HCT116 (cell line): Measurements from ENCODE around the gene LRRFIP2. TPM values are rescaled to one million over a fixed set of nuclear protein-coding genes. Genes with fewer than 3 reads are reported as not detected.

Experiments used
- ATAC-seq: fragments of 200-7000 bp; cut with Tn5 transposase; 2 replicates; pipeline ENCODE4 v1.9.1; 2020; ENCODE audit warnings: mild to moderate bottlenecking, moderate library complexity
- BruUV-seq: library from RNA; stranded (reverse); fragments of 400-500 nt; replicated peaks from 2 replicates; lab custom pipeline; 2021; lab: Mats Ljungman, UMichigan
- CTCF ChIA-PET: fragments of 300-600 bp; sonication (Branson Sonifier 250); formaldehyde crosslinking; loops from one replicate; lab custom pipeline; 2021; ENCODE audit warnings: antibody characterized with exemption; lab: Charles Lee
- POLR2A ChIA-PET: fragments of 300-600, 350-600 bp; sonication (Branson Sonifier 250); formaldehyde crosslinking; loops from one replicate; lab custom pipeline; 2021; ENCODE audit warnings: antibody characterized with exemption; lab: Charles Lee
- RAD21 ChIA-PET, 2 experiments: fragments of 300-600 bp; sonication (Branson Sonifier 250); formaldehyde crosslinking; loops; one replicate each; lab custom pipeline; 2023; ENCODE audit warnings: low total read pairs in 2 of 2; ENCODE audit not compliant: uncharacterized antibody in 2 of 2, unreplicated experiment in 2 of 2, low non-redundant PET in 1 of 2; lab: Charles Lee
- DNase-seq: peaks from one replicate; pipeline ENCODE4 v3.0.0-alpha.2; 2010; ENCODE audit warnings: low read depth, low spot score
- H2AFZ ChIP-seq: fragments of 200-600 bp; shearing (Covaris generic), sonication (generic); 2 replicates; pipeline ENCODE4 v1.6.1; 2017; ENCODE audit warnings: low read depth, mixed run types, mixed read lengths, antibody characterized with exemption, low read length; ENCODE audit not compliant: poor library complexity, severe bottlenecking
- H3K27ac ChIP-seq: 2 replicates; pipeline ENCODE4 v1.5.1; 2012; ENCODE audit warnings: low read depth, low read length
- H3K27me3 ChIP-seq: fragments of 200-600 bp; sonication (generic); 2 replicates; pipeline ENCODE4 v1.6.1; 2016; ENCODE audit warnings: mixed run types, low read length, mixed read lengths; ENCODE audit not compliant: insufficient read depth
- H3K36me3 ChIP-seq, 2 experiments: fragments of 200-500 bp in 1 of 2; fragments of 200-600 bp in 1 of 2; sonication (Bioruptor generic) in 1 of 2; sonication (generic) in 1 of 2; 2 replicates each; pipeline versions ENCODE4 v1.5.1 to v1.6.1; 2014 to 2016; ENCODE audit warnings: low read length in 2 of 2, inconsistent platforms in 1 of 2, mixed read lengths in 1 of 2, mixed run types in 1 of 2; ENCODE audit not compliant: insufficient read depth in 2 of 2, control insufficient read depth in 1 of 2
- H3K4me1 ChIP-seq, 2 experiments: fragments of 200-600 bp in 1 of 2; sonication (generic) in 1 of 2; 2 replicates each; pipeline versions ENCODE4 v1.5.1 to v1.6.1; 2012 to 2017; ENCODE audit warnings: low read length in 2 of 2, inconsistent platforms in 1 of 2, mild to moderate bottlenecking in 1 of 2, mixed read lengths in 1 of 2, mixed run types in 1 of 2, moderate library complexity in 1 of 2; ENCODE audit not compliant: insufficient read depth in 2 of 2, control insufficient read depth in 1 of 2
- H3K4me2 ChIP-seq: fragments of 200-600 bp; sonication (generic); 2 replicates; pipeline ENCODE4 v1.6.1; 2017; ENCODE audit warnings: mixed run types, low read length, mixed read lengths
- H3K4me3 ChIP-seq, 2 experiments: fragments of 200-600 bp in 1 of 2; sonication (generic) in 1 of 2; replicated peaks in 1 of 2; 2 replicates each; pipeline ENCODE4 v1.5.1; 2011 to 2016; ENCODE audit warnings: low read length in 2 of 2, control low read depth in 1 of 2, low read depth in 1 of 2, mild to moderate bottlenecking in 1 of 2, mixed read lengths in 1 of 2, mixed run types in 1 of 2
- H3K79me2 ChIP-seq: fragments of 200-600 bp; sonication (generic); 2 replicates; pipeline ENCODE4 v1.6.1; 2017; ENCODE audit warnings: mild to moderate bottlenecking, mixed run types, low read length, moderate library complexity, mixed read lengths; ENCODE audit not compliant: insufficient read depth
- H3K9ac ChIP-seq: fragments of 200-600 bp; sonication (generic); 2 replicates; pipeline ENCODE4 v1.6.1; 2016; ENCODE audit warnings: low read length, mixed read lengths
- H3K9me2 ChIP-seq: fragments of 200-600 bp; sonication (generic), shearing (Covaris generic); 2 replicates; pipeline ENCODE4 v1.6.1; 2017; ENCODE audit warnings: mixed run types, mild to moderate bottlenecking, moderate library complexity; ENCODE audit not compliant: insufficient read depth
- H3K9me3 ChIP-seq, 2 experiments: fragments of 200-500 bp in 1 of 2; fragments of 200-600 bp in 1 of 2; sonication (Bioruptor generic) in 1 of 2; sonication (generic) in 1 of 2; 2 replicates each; pipeline ENCODE4 v1.6.1; 2014 to 2017; ENCODE audit warnings: low read length in 2 of 2, mixed read lengths in 2 of 2, inconsistent platforms in 1 of 2, low read depth in 1 of 2, mild to moderate bottlenecking in 1 of 2, mixed run types in 1 of 2, moderate library complexity in 1 of 2; ENCODE audit not compliant: control insufficient read depth in 1 of 2, insufficient read depth in 1 of 2
- H4K20me1 ChIP-seq: fragments of 200-600 bp; sonication (generic), shearing (Covaris generic); 2 replicates; pipeline ENCODE4 v1.6.1; 2017; ENCODE audit warnings: mixed run types, mild to moderate bottlenecking, moderate library complexity; ENCODE audit not compliant: insufficient read depth
- CBX3 ChIP-seq: IDR thresholded peaks from 2 replicates; pipeline ENCODE4 v1.6.1; 2012; ENCODE audit warnings: low read depth
- CEBPB ChIP-seq: IDR thresholded peaks from 2 replicates; pipeline ENCODE4 v1.6.1; 2012; ENCODE audit warnings: low read depth
- EGR1 ChIP-seq: IDR thresholded peaks from 2 replicates; pipeline ENCODE4 v1.6.1; 2012; ENCODE audit warnings: low read depth
- ELF1 ChIP-seq: IDR thresholded peaks from 2 replicates; pipeline ENCODE4 v1.6.1; 2012; ENCODE audit warnings: low read depth, borderline replicate concordance
- EZH2 ChIP-seq: fragments of 200-600 bp; sonication (generic); IDR thresholded peaks from 2 replicates; pipeline ENCODE4 v1.6.1; 2017; ENCODE audit warnings: antibody characterized with exemption, mixed run types
- FOSL1 ChIP-seq: IDR thresholded peaks from 2 replicates; pipeline ENCODE4 v1.6.1; 2012; ENCODE audit warnings: low read depth
- POLR2A ChIP-seq: IDR thresholded peaks from 2 replicates; pipeline ENCODE4 v1.7.0; 2011; ENCODE audit warnings: borderline replicate concordance; ENCODE audit not compliant: insufficient read depth, insufficient read length; ENCODE audit errors: extremely low read depth
- POLR2AphosphoS5 ChIP-seq: IDR thresholded peaks from 2 replicates; pipeline ENCODE4 v1.6.1; 2011; ENCODE audit warnings: mild to moderate bottlenecking, low read depth, low read length, moderate library complexity
- RAD21 ChIP-seq: IDR thresholded peaks from 2 replicates; pipeline ENCODE4 v1.6.1; 2012; ENCODE audit warnings: low read depth, mild to moderate bottlenecking
- REST ChIP-seq: IDR thresholded peaks from 2 replicates; pipeline ENCODE4 v1.6.1; 2012; ENCODE audit warnings: low read depth
- SIN3A ChIP-seq: IDR thresholded peaks from 2 replicates; pipeline ENCODE4 v1.6.1; 2012; ENCODE audit warnings: low read depth
- SP1 ChIP-seq: IDR thresholded peaks from 2 replicates; pipeline ENCODE4 v1.6.1; 2012; ENCODE audit warnings: low read depth
- SRF ChIP-seq: IDR thresholded peaks from 2 replicates; pipeline ENCODE4 v1.6.1; 2012; ENCODE audit warnings: low read depth
- TCF7L2 ChIP-seq: IDR thresholded peaks from 2 replicates; pipeline ENCODE4 v1.7.0; 2011; ENCODE audit warnings: borderline replicate concordance, inconsistent platforms; ENCODE audit not compliant: insufficient read depth, insufficient read length; ENCODE audit errors: extremely low read depth
- YY1 ChIP-seq: IDR thresholded peaks from 2 replicates; pipeline ENCODE4 v1.6.1; 2011; ENCODE audit warnings: low read length, low read depth, moderate library complexity, mild to moderate bottlenecking; ENCODE audit not compliant: insufficient replicate concordance; ENCODE audit errors: extremely low read depth
- ZFX ChIP-seq: fragments of 450-650 bp; IDR thresholded peaks from 2 replicates; pipeline ENCODE4 v1.6.1; 2017
- intact Hi-C: fragments of 100-400 bp; cut with micrococcal nuclease; formaldehyde crosslinking; loops from 2 replicates; pipeline ENCODE4 v1.10.0; 2022
- total RNA-seq: library from RNA; stranded (reverse); gene quantifications from one replicate; pipeline ENCODE4 v1.2.1, GENCODE V29; 2021; ENCODE audit not compliant: unreplicated experiment
- TF ChIP-seq, protein P1 (sequence below), 3 experiments: fragments of 200-600 bp in 1 of 3; sonication (generic) in 1 of 3; IDR thresholded peaks in 2 of 3; conservative IDR thresholded peaks in 1 of 3; 2 replicates each; pipeline ENCODE4 v1.5.1; 2012 to 2017; ENCODE audit warnings: low read depth in 2 of 3, low read length in 2 of 3, antibody characterized with exemption in 1 of 3, borderline replicate concordance in 1 of 3, control low read depth in 1 of 3, mild to moderate bottlenecking in 1 of 3, mixed read lengths in 1 of 3, mixed run types in 1 of 3, moderate library complexity in 1 of 3; ENCODE audit not compliant: insufficient read depth in 1 of 3

Gene LRRFIP2
- total RNA-seq, 1 experiment from 2014 or later, result 27.0 TPM

GRCh38 chr3:37100411-37100810, 74.0 kb downstream of the LRRFIP2 start (continued):
- TF ChIP-seq REST (no peak), SP1 (no peak), ZFX (no peak)
- TF ChIP-seq, all 23 proteins: peak for 0

- H3K36me3 ChIP-seq, result no peaks in the 10 kb centered on the region
- TF ChIP-seq EZH2 (no peak), CEBPB (no peak), ZFX (no peak), YY1 (no peak), CBX3 (no peak), FOSL1 (no peak), RAD21 (no peak), SIN3A (no peak), POLR2A (no peak), POLR2AphosphoS5 (no peak), EGR1 (no peak), REST (no peak), TCF7L2 (no peak), SP1 (no peak), SRF (no peak), ELF1 (no peak)
- TF ChIP-seq, protein P1, sequence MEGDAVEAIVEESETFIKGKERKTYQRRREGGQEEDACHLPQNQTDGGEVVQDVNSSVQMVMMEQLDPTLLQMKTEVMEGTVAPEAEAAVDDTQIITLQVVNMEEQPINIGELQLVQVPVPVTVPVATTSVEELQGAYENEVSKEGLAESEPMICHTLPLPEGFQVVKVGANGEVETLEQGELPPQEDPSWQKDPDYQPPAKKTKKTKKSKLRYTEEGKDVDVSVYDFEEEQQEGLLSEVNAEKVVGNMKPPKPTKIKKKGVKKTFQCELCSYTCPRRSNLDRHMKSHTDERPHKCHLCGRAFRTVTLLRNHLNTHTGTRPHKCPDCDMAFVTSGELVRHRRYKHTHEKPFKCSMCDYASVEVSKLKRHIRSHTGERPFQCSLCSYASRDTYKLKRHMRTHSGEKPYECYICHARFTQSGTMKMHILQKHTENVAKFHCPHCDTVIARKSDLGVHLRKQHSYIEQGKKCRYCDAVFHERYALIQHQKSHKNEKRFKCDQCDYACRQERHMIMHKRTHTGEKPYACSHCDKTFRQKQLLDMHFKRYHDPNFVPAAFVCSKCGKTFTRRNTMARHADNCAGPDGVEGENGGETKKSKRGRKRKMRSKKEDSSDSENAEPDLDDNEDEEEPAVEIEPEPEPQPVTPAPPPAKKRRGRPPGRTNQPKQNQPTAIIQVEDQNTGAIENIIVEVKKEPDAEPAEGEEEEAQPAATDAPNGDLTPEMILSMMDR (IDR thresholded peaks at IDR 0.05 in 2 of 3, conservative IDR thresholded peaks at IDR 0.05 in 1 of 3; ENCODE audit: borderline replicate concordance in 1 of 3, insufficient read depth in 1 of 3, low read depth in 2 of 3, low read length in 2 of 3), result no peak
- TF ChIP-seq, all 23 proteins: peak for 0
- H4K20me1 ChIP-seq, result no peaks in the 10 kb centered on the region
- CTCF ChIA-PET, result no interaction called here
- H3K9me2 ChIP-seq, result no peaks in the 10 kb centered on the region
- no peaks in the 10 kb centered on the region; the same call in 1 of the 2 replicates for H3K79me2 ChIP-seq
- no peaks in the 10 kb centered on the region for H3K9me3 ChIP-seq
- BruUV-seq, result no TSS peak
- intact Hi-C loops, result no loop called here
- H3K4me3 ChIP-seq, result no peak overlapping the region
- H3K4me1 ChIP-seq, result no peaks in the 10 kb centered on the region; a peak in 1 of 4 replicates
- no peak overlapping the region for H3K27ac ChIP-seq
- H3K4me2 ChIP-seq, result no peak overlapping the region
- POLR2A ChIA-PET, result no interaction called here
- no peak overlapping the region for H3K9ac ChIP-seq
- RAD21 ChIA-PET, result no interaction called here
- DNase-seq (no peak), ATAC-seq (no peak)
- H3K27me3 ChIP-seq, result no peaks in the 10 kb centered on the region
- no peak overlapping the region for H2AFZ ChIP-seq
These were observed 74.9 kb downstream of the LRRFIP2 start for GRCh38 chr3:37099469-37099868.
